ENCODE measurements around the gene CXCR4. TPM values are rescaled to one million over a fixed set of nuclear protein-coding genes. Genes with fewer than 3 reads are reported as not detected.
"Not testable (repeated sequence)": the region's sequence is repeated elsewhere in the genome, so short reads cannot be mapped to it uniquely, and the experiment has no call there.

Gene CXCR4
- total and polyA plus RNA-seq, 11 donors = 1.1 to 21.3 (median 3.7) TPM

GRCh38 chr2:136091899-136092298, 26.1 kb downstream of the CXCR4 start:
- no peak overlapping the region for H3K27ac ChIP-seq
- ATAC-seq (no peak), DNase-seq (no peak)
- no peaks in the 10 kb centered on the region for H3K4me1 ChIP-seq
- H3K9me3 ChIP-seq = no peaks in the 10 kb centered on the region
- peaks cover 0 to 2% (median 0%) of the 10 kb centered on the region in 9 donors for H3K27me3 ChIP-seq
- 33 to 54% (median 40%) methylated on average over 1 of the region's 1 CpG for WGBS, 4 donors
- no peak overlapping the region for H3K4me3 ChIP-seq
- H3K36me3 ChIP-seq = no peaks in the 10 kb centered on the region
- no peak for TF ChIP-seq POLR2A (IDR thresholded peaks at IDR 0.05)
- TF ChIP-seq, protein P1, sequence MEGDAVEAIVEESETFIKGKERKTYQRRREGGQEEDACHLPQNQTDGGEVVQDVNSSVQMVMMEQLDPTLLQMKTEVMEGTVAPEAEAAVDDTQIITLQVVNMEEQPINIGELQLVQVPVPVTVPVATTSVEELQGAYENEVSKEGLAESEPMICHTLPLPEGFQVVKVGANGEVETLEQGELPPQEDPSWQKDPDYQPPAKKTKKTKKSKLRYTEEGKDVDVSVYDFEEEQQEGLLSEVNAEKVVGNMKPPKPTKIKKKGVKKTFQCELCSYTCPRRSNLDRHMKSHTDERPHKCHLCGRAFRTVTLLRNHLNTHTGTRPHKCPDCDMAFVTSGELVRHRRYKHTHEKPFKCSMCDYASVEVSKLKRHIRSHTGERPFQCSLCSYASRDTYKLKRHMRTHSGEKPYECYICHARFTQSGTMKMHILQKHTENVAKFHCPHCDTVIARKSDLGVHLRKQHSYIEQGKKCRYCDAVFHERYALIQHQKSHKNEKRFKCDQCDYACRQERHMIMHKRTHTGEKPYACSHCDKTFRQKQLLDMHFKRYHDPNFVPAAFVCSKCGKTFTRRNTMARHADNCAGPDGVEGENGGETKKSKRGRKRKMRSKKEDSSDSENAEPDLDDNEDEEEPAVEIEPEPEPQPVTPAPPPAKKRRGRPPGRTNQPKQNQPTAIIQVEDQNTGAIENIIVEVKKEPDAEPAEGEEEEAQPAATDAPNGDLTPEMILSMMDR (IDR thresholded peaks at IDR 0.05) = no peak
- intact Hi-C loops (cut with DNase I) = no loop called here

GRCh38 chr2:136087901-136088460, 30.0 kb downstream of the CXCR4 start:
- H3K9me3 ChIP-seq; H3K27ac ChIP-seq; ATAC-seq; intact Hi-C loops (cut with DNase I); H3K4me3 ChIP-seq; H3K27me3 ChIP-seq; H3K36me3 ChIP-seq; H3K4me1 ChIP-seq; DNase-seq: not testable (repeated sequence)
- 89 to 97% (median 93%) methylated on average over 31 to 43 of the region's 43 CpGs for WGBS, 4 donors

DNA sequence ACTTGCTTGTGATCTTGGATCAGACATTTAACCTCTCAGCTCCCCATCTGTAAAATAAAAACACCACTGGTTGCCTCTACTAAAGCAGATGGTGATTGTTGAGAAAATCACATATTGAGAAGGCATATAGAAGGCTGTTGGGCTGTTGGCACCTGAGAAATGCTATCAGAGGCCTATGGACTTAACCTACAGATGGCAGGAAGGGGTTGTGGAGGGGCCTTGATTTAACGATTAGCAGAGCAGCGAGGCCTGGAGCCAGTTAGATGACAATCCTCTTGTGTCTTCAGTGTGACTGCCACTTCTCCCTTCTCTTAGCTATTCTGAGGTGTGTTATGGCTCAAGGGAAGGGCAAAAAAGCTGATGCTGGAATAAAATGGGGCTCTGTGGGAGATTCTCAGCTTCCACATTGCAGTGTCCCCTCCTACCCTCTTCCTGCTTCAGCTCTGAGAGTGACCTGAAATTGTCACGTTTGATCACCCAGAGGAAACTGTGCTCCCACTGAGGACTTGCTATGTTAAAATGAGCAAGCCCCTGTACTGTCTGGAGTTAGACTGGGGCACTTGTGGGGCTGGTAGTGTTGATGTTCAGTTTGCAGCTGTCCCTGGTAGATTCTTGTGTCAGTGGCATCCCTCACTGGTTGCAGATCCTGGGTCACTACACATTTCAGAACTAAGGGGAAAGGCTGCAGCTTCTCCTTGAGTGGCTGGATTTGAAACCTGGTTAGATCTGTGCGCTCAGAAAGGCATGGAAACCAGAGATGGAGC, 31.5 kb downstream of the CXCR4 start:
- H3K36me3 ChIP-seq = no peaks in the 10 kb centered on the region
- H3K4me1 ChIP-seq = no peaks in the 10 kb centered on the region
- H3K27me3 ChIP-seq = no peaks in the 10 kb centered on the region
- H3K9me3 ChIP-seq = no peaks in the 10 kb centered on the region
- no peak for DNase-seq
- TF ChIP-seq, protein P1 (IDR thresholded peaks at IDR 0.05) = no peak
- TF ChIP-seq POLR2A (IDR thresholded peaks at IDR 0.05) = no peak
- no peak for ATAC-seq
- 72 to 77% (median 73%) methylated on average over 4 of the region's 4 CpGs for WGBS, 4 donors
- H3K4me3 ChIP-seq = no peak overlapping the region
- no peak overlapping the region for H3K27ac ChIP-seq
- intact Hi-C loops (cut with DNase I) = no loop called here

- no peak overlapping the region for H3K27ac ChIP-seq
- 86 to 88% (median 87%) methylated on average over 4 of the region's 4 CpGs for WGBS, 4 donors
Observed at GRCh38 chr2:136085453-136086209, 32.3 kb downstream of the CXCR4 start.

More at GRCh38 chr2:136085453-136086209, 32.3 kb downstream of the CXCR4 start:
- H3K4me1 ChIP-seq = no peaks in the 10 kb centered on the region
- H3K9me3 ChIP-seq = no peaks in the 10 kb centered on the region
- intact Hi-C loops (cut with DNase I) = no loop called here
- ATAC-seq = no peak
- no peak overlapping the region for H3K4me3 ChIP-seq
- TF ChIP-seq, protein P1 (IDR thresholded peaks at IDR 0.05) = no peak
- TF ChIP-seq POLR2A (IDR thresholded peaks at IDR 0.05) = no peak
- no peak for DNase-seq
- no peaks in the 10 kb centered on the region for H3K27me3 ChIP-seq
- no peaks in the 10 kb centered on the region for H3K36me3 ChIP-seq
